WI38 (cell line): Measurements from ENCODE around the gene MDK.

Source experiments
- H3K4me3 ChIP-seq: 2 replicates; pipeline ENCODE4 v1.5.1; 2011; ENCODE audit warnings: low read depth, mild to moderate bottlenecking, control low read depth, low read length
- CTCF ChIP-seq: IDR thresholded peaks from 2 replicates; pipeline ENCODE4 v1.5.1; 2012; ENCODE audit warnings: low read depth, mild to moderate bottlenecking, control low read depth, low read length

Gene MDK

GRCh38 chr11:46422588-46422987, 41.1 kb downstream of the MDK start:
- TF ChIP-seq CTCF, result no peak
- no peak overlapping the region for H3K4me3 ChIP-seq

DNA sequence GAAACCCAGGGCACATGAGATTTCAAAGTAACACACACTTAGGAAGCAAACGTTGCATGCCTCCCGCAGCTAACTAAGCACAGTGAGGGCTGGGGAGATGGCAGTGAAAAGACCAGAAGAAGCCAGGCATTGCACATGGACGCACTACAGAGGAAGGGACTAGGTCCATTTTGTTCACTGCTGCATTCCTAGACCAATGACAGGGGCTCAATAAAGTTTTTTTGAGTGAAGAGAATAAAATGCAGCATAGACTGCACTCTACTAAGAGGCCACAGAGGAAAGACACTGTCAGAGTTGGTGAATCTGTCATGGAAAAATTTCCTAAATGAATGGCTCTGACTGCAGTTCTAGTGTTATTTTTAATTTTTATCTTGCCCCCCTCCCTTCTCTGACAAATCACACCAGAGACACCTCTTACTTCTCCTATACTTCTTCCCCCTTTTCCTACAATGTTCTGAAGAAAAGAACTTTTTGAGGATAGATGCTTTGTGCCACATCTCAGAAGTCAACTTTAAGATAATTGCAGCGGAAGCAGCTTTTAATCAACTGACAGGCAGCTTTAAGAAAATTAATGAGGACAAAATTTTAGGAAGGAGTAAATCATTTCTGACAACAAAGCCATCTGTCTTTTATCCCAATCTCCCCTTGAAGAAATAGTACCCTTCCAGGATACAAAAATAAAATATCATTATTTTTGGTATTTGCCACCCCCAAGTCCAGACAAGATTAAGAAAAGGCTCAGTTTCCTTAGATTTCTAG, 44.9 kb downstream of the MDK start:
- no peak overlapping the region for H3K4me3 ChIP-seq
- no peak for TF ChIP-seq CTCF

- H3K4me3 ChIP-seq, result no peak overlapping the region
- TF ChIP-seq CTCF, result no peak
Observed at GRCh38 chr11:46427364-46427763, 45.9 kb downstream of the MDK start.

DNA sequence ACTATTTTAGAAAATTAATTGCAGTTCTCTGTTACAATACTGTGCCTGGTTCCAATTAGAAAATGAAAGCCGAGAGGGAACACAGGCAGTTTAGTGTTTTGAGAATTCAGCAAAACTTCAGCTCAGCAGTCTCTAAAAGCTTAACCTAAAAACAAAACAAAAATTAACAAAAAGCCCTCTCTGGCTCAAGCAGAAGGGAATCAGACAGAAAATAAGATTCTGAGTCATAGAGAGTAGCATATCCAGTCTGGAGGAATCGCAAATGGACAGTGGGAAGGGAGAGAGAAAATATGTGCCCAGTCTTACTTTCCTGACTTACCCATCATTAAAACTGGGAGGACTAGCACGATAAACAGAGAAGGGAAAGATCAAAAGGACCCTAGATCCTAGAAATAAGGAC, 48.2 kb downstream of the MDK start:
- no peak overlapping the region for H3K4me3 ChIP-seq
- no peak for TF ChIP-seq CTCF

DNA sequence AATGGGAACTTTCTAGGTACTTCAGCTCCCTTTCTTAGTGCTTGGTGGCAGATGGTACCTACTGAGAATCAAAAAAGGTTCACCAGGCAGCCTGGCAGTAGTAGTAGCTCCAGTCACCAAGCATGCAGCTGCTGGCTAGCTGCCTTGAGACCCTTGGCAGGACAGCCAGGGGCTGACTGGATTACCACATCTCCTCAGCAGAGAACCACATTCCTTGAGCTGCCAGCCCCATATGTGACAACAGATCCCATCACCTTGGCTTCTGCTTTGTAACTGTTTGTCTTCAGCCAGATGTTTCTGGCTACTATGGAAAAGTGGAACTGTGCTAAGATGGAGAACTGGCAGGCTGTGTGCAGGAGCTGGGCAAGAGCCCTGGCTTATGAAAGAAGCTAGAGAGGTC, 49.7 kb downstream of the MDK start:
- H3K4me3 ChIP-seq, result no peak overlapping the region
- TF ChIP-seq CTCF, result no peak
